Measurements from ENCODE around the gene MMP19.
"Not testable (repeated sequence)": the region's sequence is repeated elsewhere in the genome, so short reads cannot be mapped to it uniquely, and the experiment has no call there.

The MMP19 gene

GRCh38 chr12:55842681-55843429, at the start of gene MMP19:
MMP19 (minus strand) TSS chr12:55842936; CDS start chr12:55842830, 106 bp downstream.
- no peak for DNase-seq

GRCh38 chr12:55891310-55891709, 48.6 kb upstream of the MMP19 start:
- no peak for DNase-seq

- no peak for DNase-seq
Measured at GRCh38 chr12:55885113-55885512, 42.4 kb upstream of the MMP19 start.

- no peak for DNase-seq
Measured at GRCh38 chr12:55877824-55878223, 35.1 kb upstream of the MMP19 start.

- no peak for DNase-seq
Measured at GRCh38 chr12:55875704-55876467, 33.1 kb upstream of the MMP19 start.

- DNase-seq, result no peak
Measured at GRCh38 chr12:55874443-55874842, 31.7 kb upstream of the MMP19 start.

GRCh38 chr12:55866454-55867004, 23.8 kb upstream of the MMP19 start:
- not testable (repeated sequence) for DNase-seq

GRCh38 chr12:55865327-55865726, 22.6 kb upstream of the MMP19 start:
- no peak for DNase-seq

- not testable (repeated sequence) for DNase-seq
Measured at GRCh38 chr12:55862931-55863330, 20.2 kb upstream of the MMP19 start.

GRCh38 chr12:55862286-55862685, 19.6 kb upstream of the MMP19 start:
- no peak for DNase-seq

GRCh38 chr12:55861871-55862270, 19.1 kb upstream of the MMP19 start:
- DNase-seq, result no peak

- no peak for DNase-seq
Measured at GRCh38 chr12:55861396-55861795, 18.7 kb upstream of the MMP19 start.

- no peak for DNase-seq
Measured at GRCh38 chr12:55852740-55853139, 10.0 kb upstream of the MMP19 start.

GRCh38 chr12:55850893-55851292, 8.2 kb upstream of the MMP19 start:
- no peak for DNase-seq

- DNase-seq, result no peak
Measured at GRCh38 chr12:55850401-55850800, 7.7 kb upstream of the MMP19 start.

GRCh38 chr12:55849616-55850343, 7.0 kb upstream of the MMP19 start:
- DNase-seq, result no peak

- DNase-seq, result no peak
Measured at GRCh38 chr12:55847603-55848291, 5.0 kb upstream of the MMP19 start.

- no peak for DNase-seq
Measured at GRCh38 chr12:55847033-55847432, 4.3 kb upstream of the MMP19 start.

GRCh38 chr12:55845785-55846496, 3.2 kb upstream of the MMP19 start:
- no peak for DNase-seq

- no peak for DNase-seq
Measured at GRCh38 chr12:55845361-55845760, 2.6 kb upstream of the MMP19 start.

- DNase-seq, result no peak
Measured at GRCh38 chr12:55844961-55845360, 2.2 kb upstream of the MMP19 start.

- no peak for DNase-seq
Measured at GRCh38 chr12:55843431-55843830, 695 bp upstream of the MMP19 start.

Measured in SHP77 treated with DMSO at 0.1 percent for 48 hours (cell line).